ENCODE data around the gene SORCS2.

DNA sequence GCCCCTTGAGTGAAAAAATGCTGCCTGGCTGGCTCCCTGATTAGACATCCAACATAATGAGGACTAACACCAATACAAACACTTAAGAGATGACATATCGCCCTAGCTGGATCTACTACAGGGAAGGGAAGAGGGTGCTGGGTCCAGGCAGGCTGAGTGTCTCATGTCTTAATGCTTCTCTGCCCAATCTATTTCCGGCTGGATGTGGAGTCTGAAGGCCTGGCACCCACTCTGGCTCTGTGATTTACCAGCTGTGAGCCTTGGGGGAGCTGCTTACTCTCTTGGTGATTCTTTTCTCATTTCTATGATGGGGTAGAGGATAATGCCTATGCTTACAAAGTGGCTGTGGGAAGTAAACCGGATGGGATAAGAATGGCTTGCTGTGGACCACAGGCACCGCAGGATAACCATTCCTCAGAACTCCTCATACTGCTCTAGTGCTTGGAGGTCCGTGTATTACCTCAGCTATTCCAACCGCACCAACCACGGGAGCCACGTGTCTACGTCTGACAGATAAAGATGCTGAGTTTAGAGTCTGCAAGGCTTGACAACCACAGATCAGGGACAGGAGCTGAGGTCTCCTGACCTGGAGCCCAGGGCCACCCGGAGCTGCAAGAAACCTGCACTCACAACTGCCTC, 585.7 kb downstream of the SORCS2 start:
- TF ChIP-seq, protein P1, sequence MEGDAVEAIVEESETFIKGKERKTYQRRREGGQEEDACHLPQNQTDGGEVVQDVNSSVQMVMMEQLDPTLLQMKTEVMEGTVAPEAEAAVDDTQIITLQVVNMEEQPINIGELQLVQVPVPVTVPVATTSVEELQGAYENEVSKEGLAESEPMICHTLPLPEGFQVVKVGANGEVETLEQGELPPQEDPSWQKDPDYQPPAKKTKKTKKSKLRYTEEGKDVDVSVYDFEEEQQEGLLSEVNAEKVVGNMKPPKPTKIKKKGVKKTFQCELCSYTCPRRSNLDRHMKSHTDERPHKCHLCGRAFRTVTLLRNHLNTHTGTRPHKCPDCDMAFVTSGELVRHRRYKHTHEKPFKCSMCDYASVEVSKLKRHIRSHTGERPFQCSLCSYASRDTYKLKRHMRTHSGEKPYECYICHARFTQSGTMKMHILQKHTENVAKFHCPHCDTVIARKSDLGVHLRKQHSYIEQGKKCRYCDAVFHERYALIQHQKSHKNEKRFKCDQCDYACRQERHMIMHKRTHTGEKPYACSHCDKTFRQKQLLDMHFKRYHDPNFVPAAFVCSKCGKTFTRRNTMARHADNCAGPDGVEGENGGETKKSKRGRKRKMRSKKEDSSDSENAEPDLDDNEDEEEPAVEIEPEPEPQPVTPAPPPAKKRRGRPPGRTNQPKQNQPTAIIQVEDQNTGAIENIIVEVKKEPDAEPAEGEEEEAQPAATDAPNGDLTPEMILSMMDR (IDR thresholded peaks at IDR 0.05; ENCODE audit: low read length): no peak
- no peak for TF ChIP-seq EZH2 (IDR thresholded peaks at IDR 0.05; ENCODE audit: borderline replicate concordance, low read length)

All from OCI-LY1 (cell line).